ENCODE results near the gene ATP6AP1.

Gene ATP6AP1

DNA sequence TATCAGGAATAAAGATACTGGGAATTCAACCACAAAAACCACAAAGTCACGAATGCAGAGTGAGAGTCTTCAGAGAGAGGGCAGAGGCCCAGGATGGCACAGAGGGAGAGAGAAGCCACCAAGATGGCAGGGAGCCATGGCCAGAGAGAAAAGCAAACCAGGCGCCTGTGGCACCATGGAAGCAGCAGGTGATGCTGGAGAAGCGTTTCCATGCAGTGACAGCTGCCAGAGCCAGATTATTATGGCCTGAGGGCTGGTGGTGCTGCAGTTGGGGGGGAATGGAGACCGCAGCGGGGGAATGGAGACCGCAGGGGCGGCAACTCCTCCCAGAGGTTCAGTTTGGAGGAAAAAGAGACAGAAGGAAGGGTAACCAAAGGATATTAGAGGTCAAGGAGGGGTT lies 11.3 kb upstream of the ATP6AP1 start:
- Histone ChIP-seq H3K9ac (ENCODE audit: low read depth, low read length, poor library complexity) (no peak overlapping the region), H2AK5ac (ENCODE audit: low read depth, low read length) (no peak overlapping the region), H2BK12ac (ENCODE audit: low read length) (no peak overlapping the region), H3K27me3 (ENCODE audit: control insufficient read depth in 3 of 3, insufficient read depth in 3 of 3, low read depth in 1 of 3, low read length in 3 of 3) (no peaks in the 10 kb centered on the region), H2BK5ac (ENCODE audit: low read length) (no peak overlapping the region), H3K27ac (replicated peaks; ENCODE audit: low read length) (no peak overlapping the region), H4K91ac (ENCODE audit: low read depth, low read length, poor library complexity) (no peak overlapping the region), H3K36me3 (replicated peaks in 1 of 2; ENCODE audit: control insufficient read depth in 2 of 2, insufficient read depth in 2 of 2, low read length in 2 of 2) (peaks cover 7 to 17% of the 10 kb centered on the region in 2 donors), H3K23ac (ENCODE audit: low read depth, low read length, poor library complexity) (no peak overlapping the region), H3K4me3 (ENCODE audit: low read length in 2 of 2) (no peak overlapping the region), H3K9me3 (replicated peaks in 1 of 2; ENCODE audit: control insufficient read depth in 2 of 2, insufficient read depth in 1 of 2, low read depth in 1 of 2, low read length in 2 of 2) (no peaks in the 10 kb centered on the region), H2AFZ (ENCODE audit: low read length) (no peak overlapping the region), H2BK15ac (ENCODE audit: low read length) (no peak overlapping the region), H3K4ac (ENCODE audit: low read length) (no peak overlapping the region), H2BK120ac (ENCODE audit: low read depth, low read length) (no peak overlapping the region), H3K79me1 (ENCODE audit: low read depth, low read length) (no peaks in the 10 kb centered on the region), H3K4me2 (ENCODE audit: insufficient read depth, low read length, poor library complexity, severe bottlenecking) (no peak overlapping the region), H3K18ac (ENCODE audit: low read length) (no peak overlapping the region), H3K14ac (ENCODE audit: low read length) (no peak overlapping the region), H3K4me1 (ENCODE audit: control insufficient read depth in 2 of 2, insufficient read depth in 1 of 2, low read depth in 1 of 2, low read length in 2 of 2) (peaks cover 0 to 3% of the 10 kb centered on the region in 2 donors), H4K8ac (ENCODE audit: low read depth, low read length) (no peak overlapping the region)
- no peak for DNase-seq (ENCODE audit: low spot score)
- WGBS, 2 donors (ENCODE audit: extremely low coverage in 2 of 2, insufficient read length in 2 of 2, insufficient replicate concordance in 1 of 2), result no CpG with 5 or more reads among the region's 7 CpGs

DNA sequence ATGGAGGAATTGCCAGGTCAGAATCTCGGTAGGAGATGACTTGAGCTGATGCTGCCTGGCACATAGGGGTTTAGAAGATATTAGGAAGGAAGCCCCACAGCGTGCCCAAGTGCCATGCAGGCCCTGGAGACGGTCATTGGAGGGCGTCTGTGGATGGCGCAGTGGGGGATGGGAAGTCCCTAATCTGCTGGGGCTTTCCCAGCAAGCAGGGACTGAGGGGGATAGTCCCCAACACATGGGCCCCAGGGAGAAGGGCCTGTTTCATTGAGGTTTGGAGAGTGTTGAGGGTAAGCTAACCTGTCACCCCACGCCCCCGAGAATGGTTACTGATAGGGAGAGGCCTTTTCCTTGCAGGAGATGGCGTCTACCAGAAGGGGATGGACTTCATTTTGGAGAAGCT lies 9.3 kb upstream of the ATP6AP1 start:
- Histone ChIP-seq H3K27ac (replicated peaks; ENCODE audit: low read length) (no peak overlapping the region), H3K18ac (ENCODE audit: low read length) (no peak overlapping the region), H2AK5ac (ENCODE audit: low read depth, low read length) (no peak overlapping the region), H2BK12ac (ENCODE audit: low read length) (no peak overlapping the region), H3K14ac (ENCODE audit: low read length) (no peak overlapping the region), H2BK120ac (ENCODE audit: low read depth, low read length) (no peak overlapping the region), H4K91ac (ENCODE audit: low read depth, low read length, poor library complexity) (no peak overlapping the region), H3K79me1 (ENCODE audit: low read depth, low read length) (no peaks in the 10 kb centered on the region), H3K4me1 (ENCODE audit: control insufficient read depth in 2 of 2, insufficient read depth in 1 of 2, low read depth in 1 of 2, low read length in 2 of 2) (no peaks in the 10 kb centered on the region), H3K4me2 (ENCODE audit: insufficient read depth, low read length, poor library complexity, severe bottlenecking) (no peak overlapping the region), H2AFZ (ENCODE audit: low read length) (no peak overlapping the region), H3K4me3 (ENCODE audit: low read length in 2 of 2) (no peak overlapping the region), H4K8ac (ENCODE audit: low read depth, low read length) (no peak overlapping the region), H3K4ac (ENCODE audit: low read length) (no peak overlapping the region), H3K9ac (ENCODE audit: low read depth, low read length, poor library complexity) (no peak overlapping the region), H3K27me3 (ENCODE audit: control insufficient read depth in 3 of 3, insufficient read depth in 3 of 3, low read depth in 1 of 3, low read length in 3 of 3) (no peaks in the 10 kb centered on the region), H3K36me3 (replicated peaks in 1 of 2; ENCODE audit: control insufficient read depth in 2 of 2, insufficient read depth in 2 of 2, low read length in 2 of 2) (peaks cover 0 to 6% of the 10 kb centered on the region in 2 donors), H3K9me3 (replicated peaks in 1 of 2; ENCODE audit: control insufficient read depth in 2 of 2, insufficient read depth in 1 of 2, low read depth in 1 of 2, low read length in 2 of 2) (no peaks in the 10 kb centered on the region), H2BK5ac (ENCODE audit: low read length) (no peak overlapping the region), H3K23ac (ENCODE audit: low read depth, low read length, poor library complexity) (no peak overlapping the region), H2BK15ac (ENCODE audit: low read length) (no peak overlapping the region)
- DNase-seq (ENCODE audit: low spot score), result no peak
- WGBS, 2 donors (ENCODE audit: extremely low coverage in 2 of 2, insufficient read length in 2 of 2, insufficient replicate concordance in 1 of 2), result no CpG with 5 or more reads among the region's 8 CpGs

DNA sequence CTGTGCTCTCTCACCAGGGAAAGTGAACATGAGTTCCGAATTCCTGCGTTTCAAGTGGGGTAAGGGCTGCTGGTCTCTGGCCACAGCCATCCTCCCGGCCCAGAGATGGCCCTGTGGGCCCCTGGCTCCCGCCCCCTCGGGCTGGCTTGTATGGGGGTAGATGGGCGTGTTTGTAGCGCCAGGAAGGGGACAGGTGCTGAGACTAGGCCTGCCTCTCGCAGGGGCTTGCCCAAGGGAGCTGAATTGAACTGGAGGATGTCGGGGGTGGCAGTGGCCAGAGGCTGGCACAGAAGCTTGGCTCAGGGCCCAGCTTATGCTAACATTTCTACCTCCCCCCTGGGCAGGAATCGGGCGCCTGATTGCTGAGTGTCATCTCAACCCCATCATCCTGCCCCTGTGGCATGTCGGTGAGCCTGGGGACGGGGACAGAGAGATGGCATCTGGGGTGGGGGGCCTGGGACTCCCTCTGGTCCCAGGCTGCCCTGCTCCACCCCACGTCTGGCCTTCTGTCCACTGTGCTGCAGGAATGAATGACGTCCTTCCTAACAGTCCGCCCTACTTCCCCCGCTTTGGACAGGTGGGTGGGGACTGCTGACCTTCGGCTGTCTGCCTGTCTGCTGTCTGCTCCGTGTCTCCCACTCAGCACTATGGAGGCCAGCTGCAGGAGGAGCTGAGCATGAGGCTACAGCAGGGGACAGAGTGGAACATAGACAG lies 8.6 kb upstream of the ATP6AP1 start:
- Histone ChIP-seq H2AFZ (ENCODE audit: low read length) (no peak overlapping the region), H2BK5ac (ENCODE audit: low read length) (no peak overlapping the region), H2BK12ac (ENCODE audit: low read length) (no peak overlapping the region), H3K79me1 (ENCODE audit: low read depth, low read length) (no peaks in the 10 kb centered on the region), H3K9me3 (replicated peaks in 1 of 2; ENCODE audit: control insufficient read depth in 2 of 2, insufficient read depth in 1 of 2, low read depth in 1 of 2, low read length in 2 of 2) (no peaks in the 10 kb centered on the region), H3K27me3 (ENCODE audit: control insufficient read depth in 3 of 3, insufficient read depth in 3 of 3, low read depth in 1 of 3, low read length in 3 of 3) (no peaks in the 10 kb centered on the region), H3K14ac (ENCODE audit: low read length) (no peak overlapping the region), H3K27ac (replicated peaks; ENCODE audit: low read length) (no peak overlapping the region), H3K4me3 (ENCODE audit: low read length in 2 of 2) (no peak overlapping the region), H3K4me2 (ENCODE audit: insufficient read depth, low read length, poor library complexity, severe bottlenecking) (no peak overlapping the region), H2AK5ac (ENCODE audit: low read depth, low read length) (no peak overlapping the region), H4K8ac (ENCODE audit: low read depth, low read length) (no peak overlapping the region), H3K4me1 (ENCODE audit: control insufficient read depth in 2 of 2, insufficient read depth in 1 of 2, low read depth in 1 of 2, low read length in 2 of 2) (no peaks in the 10 kb centered on the region), H3K9ac (ENCODE audit: low read depth, low read length, poor library complexity) (no peak overlapping the region), H4K91ac (ENCODE audit: low read depth, low read length, poor library complexity) (no peak overlapping the region), H2BK120ac (ENCODE audit: low read depth, low read length) (no peak overlapping the region), H2BK15ac (ENCODE audit: low read length) (no peak overlapping the region), H3K36me3 (replicated peaks in 1 of 2; ENCODE audit: control insufficient read depth in 2 of 2, insufficient read depth in 2 of 2, low read length in 2 of 2) (peaks cover 0 to 6% of the 10 kb centered on the region in 2 donors), H3K18ac (ENCODE audit: low read length) (no peak overlapping the region), H3K4ac (ENCODE audit: low read length) (no peak overlapping the region), H3K23ac (ENCODE audit: low read depth, low read length, poor library complexity) (no peak overlapping the region)
- DNase-seq (ENCODE audit: low spot score), result no peak
- no CpG with 5 or more reads among the region's 19 CpGs for WGBS, 2 donors (ENCODE audit: extremely low coverage in 2 of 2, insufficient read length in 2 of 2, insufficient replicate concordance in 1 of 2)

DNA sequence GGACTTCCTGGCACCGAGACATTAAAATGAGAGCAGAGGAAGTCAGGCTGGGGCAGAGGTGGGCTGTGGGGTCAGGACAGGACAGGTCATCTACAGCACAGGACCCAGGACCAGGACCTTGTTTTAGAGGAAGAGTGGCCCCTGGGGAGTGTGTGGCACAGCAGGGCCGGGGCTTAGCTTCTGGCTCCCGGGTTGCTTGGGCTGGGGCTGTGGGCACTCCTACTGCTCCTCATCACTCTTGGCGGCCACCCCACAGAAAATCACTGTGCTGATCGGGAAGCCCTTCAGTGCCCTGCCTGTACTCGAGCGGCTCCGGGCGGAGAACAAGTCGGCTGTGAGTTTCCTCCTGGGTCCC lies 8.1 kb upstream of the ATP6AP1 start:
- no peak overlapping the region for H3K4me3 ChIP-seq (ENCODE audit: low read length in 2 of 2)
- H2AK5ac ChIP-seq (ENCODE audit: low read depth, low read length), result no peak overlapping the region
- H3K27me3 ChIP-seq (ENCODE audit: control insufficient read depth in 3 of 3, insufficient read depth in 3 of 3, low read depth in 1 of 3, low read length in 3 of 3), result no peaks in the 10 kb centered on the region
- no peak overlapping the region for H3K4ac ChIP-seq (ENCODE audit: low read length)
- no peak overlapping the region for H2BK15ac ChIP-seq (ENCODE audit: low read length)
- no peak overlapping the region for H3K23ac ChIP-seq (ENCODE audit: low read depth, low read length, poor library complexity)
- no peak overlapping the region for H2BK12ac ChIP-seq (ENCODE audit: low read length)
- H2BK5ac ChIP-seq (ENCODE audit: low read length), result no peak overlapping the region
- H3K18ac ChIP-seq (ENCODE audit: low read length), result no peak overlapping the region
- no peak for DNase-seq (ENCODE audit: low spot score)
- H3K36me3 ChIP-seq (replicated peaks in 1 of 2; ENCODE audit: control insufficient read depth in 2 of 2, insufficient read depth in 2 of 2, low read length in 2 of 2), result peaks cover 0 to under 1% of the 10 kb centered on the region in 2 donors
- WGBS, 2 donors (ENCODE audit: extremely low coverage in 2 of 2, insufficient read length in 2 of 2, insufficient replicate concordance in 1 of 2), result no CpG with 5 or more reads among the region's 10 CpGs
- H3K14ac ChIP-seq (ENCODE audit: low read length), result no peak overlapping the region
- H3K4me1 ChIP-seq (ENCODE audit: control insufficient read depth in 2 of 2, insufficient read depth in 1 of 2, low read depth in 1 of 2, low read length in 2 of 2), result no peaks in the 10 kb centered on the region
- H3K9ac ChIP-seq (ENCODE audit: low read depth, low read length, poor library complexity), result no peak overlapping the region
- no peak overlapping the region for H4K91ac ChIP-seq (ENCODE audit: low read depth, low read length, poor library complexity)
- H3K79me1 ChIP-seq (ENCODE audit: low read depth, low read length), result no peaks in the 10 kb centered on the region
- H4K8ac ChIP-seq (ENCODE audit: low read depth, low read length), result no peak overlapping the region
- no peak overlapping the region for H2AFZ ChIP-seq (ENCODE audit: low read length)
- H3K4me2 ChIP-seq (ENCODE audit: insufficient read depth, low read length, poor library complexity, severe bottlenecking), result no peak overlapping the region
- H2BK120ac ChIP-seq (ENCODE audit: low read depth, low read length), result no peak overlapping the region
- no peak overlapping the region for H3K27ac ChIP-seq (replicated peaks; ENCODE audit: low read length)
- no peaks in the 10 kb centered on the region for H3K9me3 ChIP-seq (replicated peaks in 1 of 2; ENCODE audit: control insufficient read depth in 2 of 2, insufficient read depth in 1 of 2, low read depth in 1 of 2, low read length in 2 of 2)

Data from neuronal stem cell (in vitro differentiated cells).